H9 (cell line): ENCODE measurements around the gene DNM2. TPM values are rescaled to one million over a fixed set of nuclear protein-coding genes. Genes with fewer than 3 reads are reported as not detected.

Source experiments
- DNase-seq: peaks from one replicate; pipeline ENCODE4 v3.0.0-alpha.2; 2017
- H2AFZ ChIP-seq: one replicate; pipeline ENCODE4 v1.6.1; 2013; ENCODE audit warnings: mild to moderate bottlenecking, low read length, control low read depth, moderate library complexity
- H2AK5ac ChIP-seq: 2 replicates; pipeline ENCODE4 v1.6.1; 2013; ENCODE audit warnings: low read length, control low read depth, mixed read lengths; ENCODE audit not compliant: insufficient read length
- H2BK120ac ChIP-seq: one replicate; pipeline ENCODE4 v1.6.1; 2013; ENCODE audit warnings: low read depth, mild to moderate bottlenecking, low read length, control low read depth, inconsistent platforms; ENCODE audit not compliant: poor library complexity, severe bottlenecking
- H2BK12ac ChIP-seq: 2 replicates; pipeline ENCODE4 v1.6.1; 2013; ENCODE audit warnings: low read length, control low read depth, mixed read lengths, low read depth; ENCODE audit not compliant: insufficient read length
- H2BK15ac ChIP-seq: 2 replicates; pipeline ENCODE4 v1.6.1; 2013; ENCODE audit warnings: low read depth, low read length, control low read depth
- H2BK20ac ChIP-seq: one replicate; pipeline ENCODE4 v1.6.1; 2013; ENCODE audit warnings: low read depth, mild to moderate bottlenecking, low read length, control low read depth, inconsistent platforms; ENCODE audit not compliant: poor library complexity, severe bottlenecking
- H2BK5ac ChIP-seq: 2 replicates; pipeline ENCODE4 v1.6.1; 2013; ENCODE audit warnings: low read length, control low read depth, mixed read lengths; ENCODE audit not compliant: insufficient read length
- H3K14ac ChIP-seq: 2 replicates; pipeline ENCODE4 v1.6.1; 2013; ENCODE audit warnings: low read length, control low read depth; ENCODE audit not compliant: insufficient read depth
- H3K18ac ChIP-seq: 2 replicates; pipeline ENCODE4 v1.6.1; 2013; ENCODE audit warnings: low read depth, mild to moderate bottlenecking, mixed read lengths, low read length, control low read depth; ENCODE audit not compliant: insufficient read length
- H3K23ac ChIP-seq: 2 replicates; pipeline ENCODE4 v1.6.1; 2013; ENCODE audit warnings: low read length, control low read depth, mixed read lengths, low read depth; ENCODE audit not compliant: insufficient read length
- H3K23me2 ChIP-seq: 2 replicates; pipeline ENCODE4 v1.6.1; 2013; ENCODE audit warnings: low read depth, mild to moderate bottlenecking, mixed read lengths, low read length, control low read depth; ENCODE audit not compliant: insufficient read length, poor library complexity, severe bottlenecking
- H3K27ac ChIP-seq: 2 replicates; pipeline ENCODE4 v1.5.1; 2013; ENCODE audit warnings: low read length, control low read depth, mixed read lengths, low read depth; ENCODE audit not compliant: insufficient read length
- H3K27me3 ChIP-seq: 2 replicates; pipeline ENCODE4 v1.6.1; 2013; ENCODE audit warnings: low read length, control low read depth, inconsistent platforms; ENCODE audit not compliant: insufficient read depth
- H3K4ac ChIP-seq: 2 replicates; pipeline ENCODE4 v1.6.1; 2013; ENCODE audit warnings: low read depth, mild to moderate bottlenecking, control low read depth, inconsistent platforms, low read length, moderate library complexity
- H3K4me1 ChIP-seq: 2 replicates; pipeline ENCODE4 v1.6.1; 2013; ENCODE audit warnings: low read length, control low read depth, inconsistent platforms; ENCODE audit not compliant: insufficient read depth
- H3K4me2 ChIP-seq: 2 replicates; pipeline ENCODE4 v1.6.1; 2013; ENCODE audit warnings: low read length, control low read depth, mixed read lengths; ENCODE audit not compliant: insufficient read length, insufficient read depth
- H3K56ac ChIP-seq: 2 replicates; pipeline ENCODE4 v1.6.1; 2013; ENCODE audit warnings: low read depth, mild to moderate bottlenecking, mixed read lengths, low read length, control low read depth; ENCODE audit not compliant: insufficient read length
- H3K79me1 ChIP-seq: 2 replicates; pipeline ENCODE4 v1.6.1; 2013; ENCODE audit warnings: low read depth, mild to moderate bottlenecking, moderate library complexity, low read length, control low read depth, inconsistent platforms; ENCODE audit not compliant: insufficient read depth, poor library complexity, severe bottlenecking
- H3K79me2 ChIP-seq: 2 replicates; pipeline ENCODE4 v1.6.1; 2013; ENCODE audit warnings: low read length, control low read depth, inconsistent platforms; ENCODE audit not compliant: insufficient read depth
- H3K9ac ChIP-seq: 2 replicates; pipeline ENCODE4 v1.6.1; 2013; ENCODE audit warnings: low read length, control low read depth, mixed read lengths; ENCODE audit not compliant: insufficient read length; ENCODE audit errors: extremely low read depth
- H3K9me3 ChIP-seq: one replicate; pipeline ENCODE4 v1.6.1; 2013; ENCODE audit warnings: low read depth, low read length, inconsistent platforms; ENCODE audit not compliant: control insufficient read depth
- H3T11ph ChIP-seq: one replicate; pipeline ENCODE4 v1.6.1; 2013; ENCODE audit warnings: mild to moderate bottlenecking, low read length, control low read depth, inconsistent platforms
- H4K20me1 ChIP-seq: one replicate; pipeline ENCODE4 v1.6.1; 2013; ENCODE audit not compliant: control insufficient read depth, insufficient read length, insufficient read depth
- H4K5ac ChIP-seq: 2 replicates; pipeline ENCODE4 v1.6.1; 2013; ENCODE audit warnings: low read depth, mild to moderate bottlenecking, mixed read lengths, low read length, control low read depth; ENCODE audit not compliant: insufficient read length
- H4K8ac ChIP-seq: replicated peaks from 2 replicates; pipeline ENCODE4 v1.6.1; 2013; ENCODE audit warnings: low read length, control low read depth, mixed read lengths, low read depth; ENCODE audit not compliant: insufficient read length
- H4K91ac ChIP-seq: 2 replicates; pipeline ENCODE4 v1.6.1; 2013; ENCODE audit warnings: low read depth, mild to moderate bottlenecking, moderate library complexity, mixed read lengths, low read length, control low read depth; ENCODE audit not compliant: insufficient read length
- H3K27ac Mint-ChIP-seq, 3 experiments: 2 replicates in 2 of 3; 3 replicates in 1 of 3; pipeline ENCODE4 v1.8.0; 2020 to 2021; ENCODE audit warnings: mixed read lengths in 3 of 3, mild to moderate bottlenecking in 1 of 3, moderate library complexity in 1 of 3
- H3K27me3 Mint-ChIP-seq: 2 replicates; pipeline ENCODE4 v1.8.0; 2021; ENCODE audit warnings: low read depth, mild to moderate bottlenecking, moderate library complexity, mixed read lengths
- H3K36me3 Mint-ChIP-seq, 3 experiments: 2 replicates in 2 of 3; 3 replicates in 1 of 3; pipeline ENCODE4 v1.8.0; 2020 to 2021; ENCODE audit warnings: low read depth in 3 of 3, mixed read lengths in 3 of 3; ENCODE audit not compliant: insufficient read depth in 1 of 3
- H3K4me1 Mint-ChIP-seq, 2 experiments: 2 replicates each; pipeline ENCODE4 v1.8.0; 2020; ENCODE audit warnings: mixed read lengths in 2 of 2
- H3K4me3 Mint-ChIP-seq, 2 experiments: 2 replicates in 1 of 2; 3 replicates in 1 of 2; pipeline ENCODE4 v1.8.0; 2020 to 2021; ENCODE audit warnings: mild to moderate bottlenecking in 2 of 2, mixed read lengths in 2 of 2, moderate library complexity in 1 of 2
- H3K9me3 Mint-ChIP-seq, 2 experiments: 2 replicates in 1 of 2; 3 replicates in 1 of 2; pipeline ENCODE4 v1.8.0; 2020; ENCODE audit warnings: mild to moderate bottlenecking in 2 of 2, mixed read lengths in 2 of 2, moderate library complexity in 1 of 2
- CTCF ChIP-seq: fragments of 200-600 bp; sonication (generic); conservative IDR thresholded peaks from 3 replicates; pipeline ENCODE4 v1.8.0; 2021; ENCODE audit warnings: antibody characterized with exemption, mild to moderate bottlenecking
- WGBS: extraction: QIAGEN DNeasy Blood & Tissue Kit; methylation state at CpG from one replicate; pipeline ENCODE4 v1.1.7; 2013; ENCODE audit warnings: missing lambda C conversion rate, low lambda C conversion rate, mixed read lengths; ENCODE audit not compliant: insufficient read length; ENCODE audit errors: extremely low coverage; 5-methylcytosine and 5-hydroxymethylcytosine counted together
- total RNA-seq: library from RNA; stranded (reverse); gene quantifications from 2 replicates; pipeline ENCODE4 v1.2.1, GENCODE V29; 2021

Gene DNM2
- total RNA-seq, 1 experiment from 2014 or later, result 152 TPM

DNA sequence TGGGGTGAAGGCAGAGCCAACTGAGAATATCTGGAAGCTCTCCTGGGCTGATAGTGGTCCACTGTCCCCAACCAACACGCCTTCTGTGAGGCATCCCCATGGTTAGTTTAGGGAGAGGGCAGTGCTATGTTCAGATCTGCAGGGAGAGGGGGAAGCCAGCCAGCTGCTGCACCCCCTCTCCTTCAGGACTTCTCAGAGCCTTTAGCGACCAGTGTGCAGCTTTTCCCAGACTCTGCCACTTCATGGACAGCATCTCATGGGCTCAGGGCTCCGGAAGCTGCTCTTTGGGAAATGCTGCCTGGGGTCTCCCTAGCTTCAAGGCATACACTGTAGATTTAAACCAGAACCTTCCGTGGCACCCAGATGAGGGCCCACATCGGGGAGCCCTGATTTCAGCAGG, 84.6 kb downstream of the DNM2 start:
- Histone ChIP-seq H2BK5ac (no peak overlapping the region), H2AFZ (no peak overlapping the region), H3K56ac (no peak overlapping the region), H4K5ac (no peak overlapping the region), H2BK20ac (no peak overlapping the region), H4K20me1 (no peaks in the 10 kb centered on the region), H3T11ph (no peak overlapping the region), H2BK12ac (no peak overlapping the region), H3K9me3 (no peaks in the 10 kb centered on the region), H3K14ac (no peak overlapping the region), H3K23ac (no peak overlapping the region), H3K9ac (no peak overlapping the region), H2AK5ac (no peak overlapping the region), H3K4me2 (no peak overlapping the region), H3K23me2 (no peaks in the 10 kb centered on the region), H3K27me3 (no peaks in the 10 kb centered on the region), H3K4ac (no peak overlapping the region), H3K79me2 (no peaks in the 10 kb centered on the region), H3K27ac (no peak overlapping the region), H4K8ac (no peak overlapping the region), H4K91ac (no peak overlapping the region), H3K79me1 (no peaks in the 10 kb centered on the region), H3K18ac (no peak overlapping the region), H3K4me1 (no peaks in the 10 kb centered on the region), H2BK15ac (no peak overlapping the region), H2BK120ac (no peak overlapping the region)
- no peak overlapping the region for H3K4me3 Mint-ChIP-seq
- DNase-seq, result no peak
- no peaks in the 10 kb centered on the region for H3K9me3 Mint-ChIP-seq
- WGBS, result no CpG with 5 or more reads among the region's 5 CpGs
- peaks cover 18 to 60% (median 58%) of the 10 kb centered on the region in 3 experiments; a peak in 6 of 7 replicates for H3K36me3 Mint-ChIP-seq
- H3K4me1 Mint-ChIP-seq, result no peaks in the 10 kb centered on the region
- no peaks in the 10 kb centered on the region for H3K27me3 Mint-ChIP-seq
- TF ChIP-seq CTCF, result no peak
- H3K27ac Mint-ChIP-seq, result peak overlapping the region in 1 of 3 experiments; percentile 48; a peak in 1 of 7 replicates
